22Rv1 (cell line): ENCODE measurements around the gene SAE1.
A peak's percentile ranks its signal among the peaks of the same experiment; 100 is the strongest.

Experiments used
- H3K27ac ChIP-seq: fragments of 450-650 bp; 2 replicates; pipeline ENCODE4 v1.5.1; 2017
- ZFX ChIP-seq: fragments of 450-650 bp; IDR thresholded peaks from 2 replicates; pipeline ENCODE4 v1.6.1; 2017; ENCODE audit warnings: antibody characterized with exemption, borderline replicate concordance
- TF ChIP-seq, protein P1 (sequence below): fragments of 450-650 bp; IDR thresholded peaks from 2 replicates; pipeline ENCODE4 v1.5.1; 2017; ENCODE audit warnings: mild to moderate bottlenecking

Gene SAE1

DNA sequence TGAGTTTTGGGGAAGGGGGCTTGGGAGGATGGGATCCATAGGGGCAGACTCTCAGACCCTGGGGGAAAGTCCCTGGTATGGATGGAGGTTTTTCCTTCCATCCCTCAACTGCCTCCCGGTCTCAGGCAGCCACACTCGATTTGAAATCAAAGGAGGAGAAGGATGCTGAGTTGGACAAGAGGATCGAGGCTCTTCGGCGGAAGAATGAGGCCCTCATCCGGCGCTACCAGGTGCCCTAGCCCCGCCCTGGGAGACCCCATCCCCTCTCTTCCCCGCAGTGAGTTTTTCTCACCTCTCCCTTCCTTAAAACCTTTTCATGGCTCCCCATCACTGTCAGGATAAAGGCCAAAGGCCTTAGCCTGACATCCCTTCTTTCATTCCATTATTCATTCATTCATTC is 127.8 kb downstream of the SAE1 start:
- TF ChIP-seq, protein P1, sequence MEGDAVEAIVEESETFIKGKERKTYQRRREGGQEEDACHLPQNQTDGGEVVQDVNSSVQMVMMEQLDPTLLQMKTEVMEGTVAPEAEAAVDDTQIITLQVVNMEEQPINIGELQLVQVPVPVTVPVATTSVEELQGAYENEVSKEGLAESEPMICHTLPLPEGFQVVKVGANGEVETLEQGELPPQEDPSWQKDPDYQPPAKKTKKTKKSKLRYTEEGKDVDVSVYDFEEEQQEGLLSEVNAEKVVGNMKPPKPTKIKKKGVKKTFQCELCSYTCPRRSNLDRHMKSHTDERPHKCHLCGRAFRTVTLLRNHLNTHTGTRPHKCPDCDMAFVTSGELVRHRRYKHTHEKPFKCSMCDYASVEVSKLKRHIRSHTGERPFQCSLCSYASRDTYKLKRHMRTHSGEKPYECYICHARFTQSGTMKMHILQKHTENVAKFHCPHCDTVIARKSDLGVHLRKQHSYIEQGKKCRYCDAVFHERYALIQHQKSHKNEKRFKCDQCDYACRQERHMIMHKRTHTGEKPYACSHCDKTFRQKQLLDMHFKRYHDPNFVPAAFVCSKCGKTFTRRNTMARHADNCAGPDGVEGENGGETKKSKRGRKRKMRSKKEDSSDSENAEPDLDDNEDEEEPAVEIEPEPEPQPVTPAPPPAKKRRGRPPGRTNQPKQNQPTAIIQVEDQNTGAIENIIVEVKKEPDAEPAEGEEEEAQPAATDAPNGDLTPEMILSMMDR, result no peak
- TF ChIP-seq ZFX, result no peak
- peak overlapping the region; percentile 95 for H3K27ac ChIP-seq

DNA sequence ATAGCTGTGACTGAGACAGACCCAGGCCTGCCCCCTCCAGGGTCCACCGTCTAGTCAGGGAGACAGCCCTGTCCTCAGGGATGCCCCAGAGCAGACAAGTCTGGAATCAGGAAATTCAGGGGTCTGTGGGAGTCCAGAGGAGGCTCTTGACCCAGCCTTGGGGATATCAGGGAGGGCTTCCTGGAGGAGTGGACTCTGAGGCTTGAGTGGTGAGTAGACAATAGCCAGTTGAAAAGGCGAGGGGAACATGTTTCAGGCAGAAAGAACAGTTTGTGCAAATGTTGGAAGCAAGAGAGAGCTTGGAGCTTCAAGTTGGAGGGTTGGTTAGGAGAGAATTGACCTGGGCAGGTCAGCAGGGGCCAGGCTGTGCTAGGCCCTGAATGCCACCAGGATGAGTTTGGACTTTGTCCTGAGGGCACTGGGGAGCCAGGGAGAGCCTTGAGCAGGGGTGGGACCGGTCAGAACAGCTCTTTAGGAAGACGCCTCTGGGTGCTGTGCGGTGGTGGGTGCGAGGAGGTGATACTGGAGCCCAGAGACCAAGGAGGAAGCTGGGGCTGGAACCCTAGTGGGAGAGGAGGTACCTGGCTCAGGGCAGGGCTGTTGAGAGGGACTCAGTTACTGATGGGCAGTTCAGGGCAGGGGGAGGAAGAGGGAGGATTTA is 128.4 kb downstream of the SAE1 start:
- H3K27ac ChIP-seq, result peak overlapping the region; percentile 95
- TF ChIP-seq, protein P1, result no peak
- TF ChIP-seq ZFX, result no peak
